CD14-positive monocyte (primary cell): ENCODE data around the gene RNF220. TPM values are rescaled to one million over a fixed set of nuclear protein-coding genes. Genes with fewer than 3 reads are reported as not detected.
"Not testable (repeated sequence)": the region's sequence is repeated elsewhere in the genome, so short reads cannot be mapped to it uniquely, and the experiment has no call there.

Source experiments
- DNase-seq, 3 donors: peaks; one replicate each; pipeline ENCODE4 v3.0.0-alpha.2; 2011 to 2022
- H2AFZ ChIP-seq: 2 replicates; pipeline ENCODE4 v1.6.0; 2012; ENCODE audit warnings: mild to moderate bottlenecking, low read depth, low read length, inconsistent platforms; ENCODE audit not compliant: insufficient read depth, poor library complexity, severe bottlenecking
- H3K27ac ChIP-seq, 2 donors: 1 replicate in 1 of 2; 2 replicates in 1 of 2; pipeline ENCODE4 v1.5.1; 2012 to 2013; ENCODE audit warnings: low read length in 2 of 2, control low read depth in 1 of 2, inconsistent platforms in 1 of 2, low read depth in 1 of 2, mild to moderate bottlenecking in 1 of 2
- H3K27me3 ChIP-seq, 2 donors: one replicate each; pipeline versions ENCODE4 v1.6.0 to v1.6.1; 2011 to 2013; ENCODE audit warnings: low read length in 2 of 2; ENCODE audit not compliant: control insufficient read depth in 2 of 2, insufficient read depth in 2 of 2
- H3K36me3 ChIP-seq, 2 donors: replicated peaks in 1 of 2; 1 replicate in 1 of 2; 2 replicates in 1 of 2; pipeline versions ENCODE4 v1.5.1 to v1.6.1; 2012 to 2013; ENCODE audit warnings: low read length in 2 of 2, control low read depth in 1 of 2, inconsistent platforms in 1 of 2, mild to moderate bottlenecking in 1 of 2; ENCODE audit not compliant: insufficient read depth in 2 of 2, control insufficient read depth in 1 of 2
- H3K4me1 ChIP-seq, 2 donors: 1 replicate in 1 of 2; 2 replicates in 1 of 2; pipeline versions ENCODE4 v1.5.1 to v1.6.1; 2012 to 2013; ENCODE audit warnings: low read length in 2 of 2, control low read depth in 1 of 2, inconsistent platforms in 1 of 2, mild to moderate bottlenecking in 1 of 2, moderate library complexity in 1 of 2; ENCODE audit not compliant: insufficient read depth in 2 of 2, control insufficient read depth in 1 of 2
- H3K4me2 ChIP-seq: replicated peaks from 2 replicates; pipeline ENCODE3; 2012; ENCODE audit warnings: low read length, moderate library complexity, mild to moderate bottlenecking; ENCODE audit not compliant: poor library complexity, severe bottlenecking; ENCODE audit errors: extremely low read depth
- H3K4me3 ChIP-seq, 3 experiments: fragments of 200-600 bp in 1 of 3; sonication (generic) in 1 of 3; replicated peaks in 1 of 3; 1 replicate in 2 of 3; 2 replicates in 1 of 3; pipeline ENCODE4 v1.5.1; 2011 to 2013; ENCODE audit warnings: low read length in 3 of 3, mild to moderate bottlenecking in 3 of 3, control low read depth in 2 of 3, low read depth in 2 of 3, inconsistent platforms in 1 of 3, moderate library complexity in 1 of 3
- H3K79me2 ChIP-seq: 2 replicates; pipeline ENCODE4 v1.6.0; 2012; ENCODE audit warnings: mild to moderate bottlenecking, control low read depth, inconsistent platforms, low read length, moderate library complexity; ENCODE audit not compliant: insufficient read depth
- H3K9ac ChIP-seq: 2 replicates; pipeline ENCODE4 v1.6.0; 2017; ENCODE audit warnings: low read length, mild to moderate bottlenecking; ENCODE audit not compliant: insufficient read depth, poor library complexity, severe bottlenecking
- H3K9me3 ChIP-seq, 2 donors: replicated peaks in 1 of 2; 1 replicate in 1 of 2; 2 replicates in 1 of 2; pipeline versions ENCODE4 v1.5.1 to v1.6.1; 2012 to 2013; ENCODE audit warnings: low read length in 2 of 2, control low read depth in 1 of 2; ENCODE audit not compliant: control insufficient read depth in 1 of 2, insufficient read depth in 1 of 2
- H4K20me1 ChIP-seq: 2 replicates; pipeline ENCODE4 v1.6.0; 2012; ENCODE audit warnings: mild to moderate bottlenecking, low read length, control low read depth, moderate library complexity; ENCODE audit not compliant: insufficient read depth
- H3K27ac Mint-ChIP-seq, 7 donors: one replicate each; pipeline ENCODE4 v1.8.0; 2020; ENCODE audit warnings: mild to moderate bottlenecking in 7 of 7, mixed read lengths in 7 of 7, moderate library complexity in 6 of 7, inconsistent platforms in 2 of 7
- H3K27me3 Mint-ChIP-seq, 3 donors: one replicate each; pipeline ENCODE4 v1.8.0; 2021 to 2022; ENCODE audit warnings: low read depth in 3 of 3, mild to moderate bottlenecking in 3 of 3, mixed read lengths in 3 of 3, moderate library complexity in 3 of 3, inconsistent platforms in 1 of 3
- H3K36me3 Mint-ChIP-seq, 2 donors: one replicate each; pipeline ENCODE4 v1.8.0; 2020; ENCODE audit warnings: mixed read lengths in 2 of 2, inconsistent platforms in 1 of 2, mild to moderate bottlenecking in 1 of 2
- H3K4me1 Mint-ChIP-seq: one replicate; pipeline ENCODE4 v1.8.0; 2020; ENCODE audit warnings: mild to moderate bottlenecking, mixed read lengths
- H3K4me3 Mint-ChIP-seq, 2 donors: one replicate each; pipeline ENCODE4 v1.8.0; 2020; ENCODE audit warnings: mild to moderate bottlenecking in 2 of 2, mixed read lengths in 2 of 2, moderate library complexity in 1 of 2
- H3K9me3 Mint-ChIP-seq, 7 donors: one replicate each; pipeline ENCODE4 v1.8.0; 2020 to 2022; ENCODE audit warnings: mixed read lengths in 7 of 7, mild to moderate bottlenecking in 6 of 7, moderate library complexity in 6 of 7, inconsistent platforms in 2 of 7
- CTCF ChIP-seq: fragments of 200-600 bp; IDR thresholded peaks from one replicate; pipeline ENCODE4 v1.8.0; 2022; ENCODE audit warnings: antibody characterized with exemption, mild to moderate bottlenecking
- WGBS: methylation state at CpG from one replicate; pipeline ENCODE4 v1.1.5; 2013; ENCODE audit warnings: missing lambda C conversion rate; ENCODE audit not compliant: insufficient coverage; 5-methylcytosine and 5-hydroxymethylcytosine counted together
- intact Hi-C, 2 donors: fragments of 100-400 bp; cut with micrococcal nuclease; formaldehyde crosslinking; loops; one replicate each; pipeline versions ENCODE4 v1.15.0 to v1.15.1; 2023
- polyA plus RNA-seq, 3 donors: library from polyadenylated mRNA; depleted of rRNA in 1 of 3; unstranded in 2 of 3; stranded (reverse) in 1 of 3; fragments of 300-500 nt in 2 of 3; fragments of >200 nt in 1 of 3; fragmentation: Illumina TruSeq in 2 of 3; gene quantifications; 1 replicate in 2 of 3; 2 replicates in 1 of 3; pipeline ENCODE4 v1.2.3, GENCODE V29; 2012 to 2021

The RNF220 gene
- polyA plus RNA-seq, 3 donors, result 39.4 to 133 (median 49.4) TPM

GRCh38 chr1:44500181-44501046, 95.4 kb downstream of the RNF220 start:
- no peak overlapping the region for H3K4me3 ChIP-seq
- no peak overlapping the region for H3K9ac ChIP-seq
- H2AFZ ChIP-seq, result no peak overlapping the region
- no peaks in the 10 kb centered on the region for H3K36me3 ChIP-seq
- H3K27ac ChIP-seq, result no peak overlapping the region
- Mint-ChIP-seq H3K9me3 (no peaks in the 10 kb centered on the region), H3K4me3 (no peak overlapping the region), H3K27me3 (peaks cover 0 to 5% (median 3%) of the 10 kb centered on the region in 3 donors), H3K36me3 (no peaks in the 10 kb centered on the region), H3K27ac (no peak overlapping the region), H3K4me1 (peaks cover 10% of the 10 kb centered on the region)
- 86% methylated on average over 7 of the region's 17 CpGs for WGBS
- no peak overlapping the region for H3K4me2 ChIP-seq
- no peaks in the 10 kb centered on the region for H4K20me1 ChIP-seq
- peak in 2 of 3 donors; percentile 21 to 36 for DNase-seq
- intact Hi-C loops, result no loop called here
- H3K79me2 ChIP-seq, result no peaks in the 10 kb centered on the region
- H3K9me3 ChIP-seq, result no peaks in the 10 kb centered on the region
- H3K27me3 ChIP-seq, result no peaks in the 10 kb centered on the region
- no peak for TF ChIP-seq CTCF
- H3K4me1 ChIP-seq, result peaks cover 30 to 33% of the 10 kb centered on the region in 2 donors

- Histone ChIP-seq H3K9ac (no peak overlapping the region), H3K4me3 (no peak overlapping the region), H3K4me2 (no peak overlapping the region), H4K20me1 (no peaks in the 10 kb centered on the region), H3K27me3 (no peaks in the 10 kb centered on the region), H3K4me1 (peaks cover 30 to 33% of the 10 kb centered on the region in 2 donors), H3K27ac (no peak overlapping the region), H3K36me3 (no peaks in the 10 kb centered on the region), H2AFZ (no peak overlapping the region), H3K79me2 (no peaks in the 10 kb centered on the region), H3K9me3 (no peaks in the 10 kb centered on the region)
- Mint-ChIP-seq H3K4me1 (peaks cover 10% of the 10 kb centered on the region), H3K9me3 (no peaks in the 10 kb centered on the region), H3K4me3 (no peak overlapping the region), H3K27me3 (peaks cover 0 to 3% (median 2%) of the 10 kb centered on the region in 3 donors), H3K27ac (no peak overlapping the region), H3K36me3 (no peaks in the 10 kb centered on the region)
- 98% methylated on average over 4 of the region's 13 CpGs for WGBS
- no peak for TF ChIP-seq CTCF
- DNase-seq, result no peak
- intact Hi-C loops, result no loop called here
Observed at GRCh38 chr1:44501047-44501890, 96.2 kb downstream of the RNF220 start.

GRCh38 chr1:44502823-44503222, 97.8 kb downstream of the RNF220 start:
- H3K9me3 ChIP-seq, intact Hi-C loops, H3K9me3 Mint-ChIP-seq, DNase-seq, H3K27me3 Mint-ChIP-seq, H3K36me3 Mint-ChIP-seq, H3K4me3 Mint-ChIP-seq, H3K27ac ChIP-seq, H4K20me1 ChIP-seq, H3K4me2 ChIP-seq, H3K36me3 ChIP-seq, H3K79me2 ChIP-seq, H3K27me3 ChIP-seq, H3K4me3 ChIP-seq, H3K27ac Mint-ChIP-seq, H2AFZ ChIP-seq, H3K9ac ChIP-seq: not testable (repeated sequence)
- peaks cover 29 to 31% of the 10 kb centered on the region in 2 donors for H3K4me1 ChIP-seq
- WGBS, result 94% methylated on average over 5 of the region's 6 CpGs
- H3K4me1 Mint-ChIP-seq, result peaks cover 10% of the 10 kb centered on the region
